Measurements from ENCODE around the gene PPP3R1. TPM values are rescaled to one million over a fixed set of nuclear protein-coding genes. Genes with fewer than 3 reads are reported as not detected.
A peak's percentile ranks its signal among the peaks of the same experiment; 100 is the strongest.

Gene PPP3R1
- total RNA-seq, 1 donor from 2014 or later, result 46.3 TPM

- H3K27ac Mint-ChIP-seq, result no peak overlapping the region
- H3K9me3 Mint-ChIP-seq, result no peaks in the 10 kb centered on the region
These were observed 32.6 kb upstream of the PPP3R1 start for GRCh38 chr2:68284896-68285295.

GRCh38 chr2:68283419-68283812 lies 31.1 kb upstream of the PPP3R1 start:
- H3K27ac Mint-ChIP-seq, result no peak overlapping the region
- H3K4me1 Mint-ChIP-seq (ENCODE audit: unreplicated experiment), result peaks cover 25% of the 10 kb centered on the region
- no peak overlapping the region for H3K4me3 Mint-ChIP-seq
- H3K27me3 Mint-ChIP-seq, result no peaks in the 10 kb centered on the region
- DNase-seq (ENCODE audit: extremely low spot score, unreplicated experiment), result no peak
- H3K36me3 Mint-ChIP-seq, result no peaks in the 10 kb centered on the region
- H3K9me3 Mint-ChIP-seq, result no peaks in the 10 kb centered on the region
- TF ChIP-seq CTCF (conservative IDR thresholded peaks at IDR 0.05), result no peak

More at GRCh38 chr2:68284896-68285295, 32.6 kb upstream of the PPP3R1 start:
- TF ChIP-seq CTCF (conservative IDR thresholded peaks at IDR 0.05), result no peak
- Mint-ChIP-seq H3K36me3 (no peaks in the 10 kb centered on the region), H3K4me3 (no peak overlapping the region), H3K27me3 (no peaks in the 10 kb centered on the region), H3K4me1 (ENCODE audit: unreplicated experiment) (peaks cover 18% of the 10 kb centered on the region)
- no peak for DNase-seq (ENCODE audit: extremely low spot score, unreplicated experiment)

GRCh38 chr2:68282811-68283418 lies 30.6 kb upstream of the PPP3R1 start:
- peaks cover 20% of the 10 kb centered on the region for H3K4me1 Mint-ChIP-seq (ENCODE audit: unreplicated experiment)
- H3K9me3 Mint-ChIP-seq, result no peaks in the 10 kb centered on the region
- peak; percentile 85 for TF ChIP-seq CTCF (conservative IDR thresholded peaks at IDR 0.05)
- no peak for DNase-seq (ENCODE audit: extremely low spot score, unreplicated experiment)
- no peak overlapping the region for H3K4me3 Mint-ChIP-seq
- no peaks in the 10 kb centered on the region for H3K27me3 Mint-ChIP-seq
- H3K27ac Mint-ChIP-seq, result no peak overlapping the region
- H3K36me3 Mint-ChIP-seq, result no peaks in the 10 kb centered on the region

- TF ChIP-seq CTCF (conservative IDR thresholded peaks at IDR 0.05), result no peak
- no peaks in the 10 kb centered on the region for H3K36me3 Mint-ChIP-seq
- no peaks in the 10 kb centered on the region for H3K9me3 Mint-ChIP-seq
- no peak overlapping the region for H3K4me3 Mint-ChIP-seq
- H3K4me1 Mint-ChIP-seq (ENCODE audit: unreplicated experiment), result peaks cover 14% of the 10 kb centered on the region
- no peaks in the 10 kb centered on the region for H3K27me3 Mint-ChIP-seq
- no peak for DNase-seq (ENCODE audit: extremely low spot score, unreplicated experiment)
- no peak overlapping the region for H3K27ac Mint-ChIP-seq
These were observed 28.5 kb upstream of the PPP3R1 start for GRCh38 chr2:68280796-68281195.

GRCh38 chr2:68280348-68280747 lies 28.0 kb upstream of the PPP3R1 start:
- Mint-ChIP-seq H3K4me1 (ENCODE audit: unreplicated experiment) (peaks cover 14% of the 10 kb centered on the region), H3K27me3 (no peaks in the 10 kb centered on the region), H3K36me3 (no peaks in the 10 kb centered on the region), H3K27ac (no peak overlapping the region), H3K4me3 (no peak overlapping the region), H3K9me3 (no peaks in the 10 kb centered on the region)
- no peak for TF ChIP-seq CTCF (conservative IDR thresholded peaks at IDR 0.05)
- no peak for DNase-seq (ENCODE audit: extremely low spot score, unreplicated experiment)

GRCh38 chr2:68279691-68280090 lies 27.4 kb upstream of the PPP3R1 start:
- Mint-ChIP-seq H3K9me3 (no peaks in the 10 kb centered on the region), H3K27ac (peak overlapping the region; percentile 22), H3K4me1 (ENCODE audit: unreplicated experiment) (peaks cover 14% of the 10 kb centered on the region), H3K27me3 (no peaks in the 10 kb centered on the region), H3K4me3 (no peak overlapping the region), H3K36me3 (no peaks in the 10 kb centered on the region)
- no peak for TF ChIP-seq CTCF (conservative IDR thresholded peaks at IDR 0.05)
- DNase-seq (ENCODE audit: extremely low spot score, unreplicated experiment), result no peak

Data from type B pancreatic cell (in vitro differentiated cells).